Measurements from ENCODE around the gene LHPP.

The LHPP gene

DNA sequence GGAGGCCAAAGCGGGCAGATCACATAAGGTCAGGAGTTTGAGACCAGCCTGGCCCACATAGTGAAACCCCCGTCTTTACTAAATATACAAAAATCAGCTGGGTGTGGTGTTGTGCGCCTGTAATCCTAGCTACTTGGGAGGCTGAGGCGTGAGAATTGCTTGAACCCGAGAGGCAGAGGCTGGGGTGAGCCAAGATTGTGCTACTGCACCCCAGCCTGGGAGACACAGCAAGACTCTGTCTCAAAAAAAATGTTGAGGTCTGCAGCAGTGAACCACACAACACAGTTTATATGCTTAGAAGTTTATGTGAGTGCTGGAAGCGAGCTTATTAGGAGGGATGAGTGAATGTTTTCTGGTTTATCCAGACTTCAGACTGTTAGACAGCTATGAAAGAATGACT, 10.4 kb downstream of the LHPP start:
- no peak for DNase-seq (ENCODE audit: low spot score)

DNA sequence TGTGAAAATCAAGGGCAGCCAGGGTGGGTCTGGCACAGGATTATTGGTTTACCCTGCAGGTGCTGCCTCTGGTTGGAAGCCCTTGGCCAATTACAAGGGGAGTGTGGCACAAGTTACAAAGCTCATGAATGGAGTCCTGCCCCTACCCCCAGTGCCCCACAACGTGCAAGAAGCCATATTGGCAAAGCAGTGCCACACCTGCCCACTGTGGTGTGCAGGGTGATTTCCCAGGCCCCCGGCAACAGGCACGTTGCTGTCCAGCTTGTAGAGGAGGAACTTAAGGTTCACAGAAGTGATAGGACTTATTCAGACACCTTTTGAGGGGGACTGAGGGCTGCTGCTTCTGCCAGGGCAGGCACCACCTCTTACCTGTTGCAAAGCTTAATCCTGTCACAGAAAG, 11.4 kb downstream of the LHPP start:
- no peak for DNase-seq (ENCODE audit: low spot score)

DNA sequence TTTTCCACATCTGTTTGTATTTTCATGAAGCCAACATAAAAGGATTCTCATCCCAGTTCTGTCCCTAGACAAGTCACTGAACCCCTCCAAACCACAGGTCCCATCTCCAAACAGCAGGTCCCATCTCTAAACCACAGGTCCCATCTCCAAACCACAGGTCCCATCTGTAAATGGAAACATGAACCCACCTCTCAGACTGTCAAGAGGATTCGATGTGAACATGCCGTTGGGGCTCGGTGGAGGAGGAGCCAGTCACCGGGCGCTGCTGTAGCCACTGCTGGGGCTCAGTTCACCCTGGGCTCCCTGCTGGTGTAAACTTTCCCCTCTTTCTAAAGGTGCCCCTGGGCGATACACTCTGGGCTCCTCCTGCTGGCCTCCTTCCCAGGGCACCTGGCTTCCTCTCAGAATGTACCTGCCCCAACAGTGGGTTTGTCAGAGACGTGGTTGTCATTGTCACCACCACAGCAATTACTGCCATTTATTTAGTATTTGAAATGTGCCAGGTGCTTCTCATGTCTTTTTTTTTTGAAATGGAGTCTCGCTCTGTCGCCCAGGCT, 13.0 kb downstream of the LHPP start:
- no peak for DNase-seq (ENCODE audit: low spot score)

DNA sequence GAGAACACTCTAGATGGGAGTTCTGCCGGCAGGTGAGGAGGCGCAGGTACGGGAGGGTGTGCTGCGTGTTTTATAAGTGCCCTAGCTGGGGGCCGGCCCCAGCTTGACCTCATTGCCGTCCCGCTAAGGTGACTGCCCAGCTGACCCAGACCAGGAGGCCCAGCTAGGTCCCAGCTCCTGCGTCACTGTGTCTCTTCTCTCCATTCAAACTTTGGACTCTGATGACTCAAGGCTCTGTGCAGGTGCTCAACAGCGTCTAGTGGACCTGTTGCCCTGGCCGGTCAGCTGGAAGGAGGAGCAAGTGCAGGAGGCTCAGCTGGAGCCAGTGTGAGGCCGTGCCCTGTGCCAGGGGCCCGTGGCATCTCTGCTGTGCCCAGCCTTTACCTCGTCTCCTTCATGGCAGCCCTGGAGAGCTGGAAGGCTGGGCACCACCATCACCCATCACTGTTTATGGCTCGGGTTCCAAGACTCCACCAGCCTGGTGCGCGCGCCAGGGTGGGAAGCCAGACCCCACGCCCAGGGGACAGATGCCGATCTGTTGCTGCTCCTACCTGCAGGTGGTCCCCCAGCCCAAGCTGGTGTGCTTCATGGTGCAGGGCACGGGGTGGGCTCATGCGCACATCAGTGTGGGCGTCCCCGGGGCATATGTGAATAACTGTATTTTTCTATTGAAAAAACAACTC, 14.6 kb downstream of the LHPP start:
- DNase-seq (ENCODE audit: low spot score), result no peak

DNA sequence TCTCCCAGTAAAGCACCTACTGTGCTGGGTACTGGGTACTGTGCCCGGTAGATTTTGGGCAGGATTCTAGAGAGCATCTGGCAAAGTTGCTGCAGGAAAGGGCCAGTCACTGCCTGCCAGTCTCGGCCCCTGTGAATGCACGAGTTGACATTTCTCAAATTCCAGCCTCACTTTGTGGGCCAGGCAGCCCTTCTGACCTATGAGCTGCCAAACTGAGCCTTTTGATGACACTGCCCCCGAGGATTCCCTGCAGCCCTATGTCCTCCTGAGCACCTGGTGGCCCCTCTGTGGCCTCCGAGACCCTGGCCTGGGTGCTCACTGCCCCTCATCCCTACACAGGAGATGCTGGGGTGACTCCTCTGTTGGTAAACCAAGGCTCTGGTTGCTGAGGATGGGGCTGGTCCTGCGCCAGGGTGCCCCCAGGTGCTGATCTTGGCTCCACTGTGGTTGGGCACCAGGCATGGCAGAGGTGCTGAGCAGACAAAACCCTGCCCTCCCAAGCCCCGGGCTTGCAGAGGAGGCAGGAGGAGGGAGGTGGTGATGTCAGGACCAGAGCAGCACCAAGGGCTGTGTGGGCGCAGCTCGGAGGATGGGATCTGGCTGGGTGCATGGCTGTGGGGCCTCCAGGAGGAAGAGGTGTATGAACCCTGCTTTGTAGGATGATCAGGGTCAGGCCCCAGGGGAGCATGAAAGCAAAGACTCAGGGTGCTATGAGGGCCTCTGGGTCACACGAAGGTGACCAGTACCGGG, 16.2 kb downstream of the LHPP start:
- DNase-seq (ENCODE audit: low spot score), result no peak

DNA sequence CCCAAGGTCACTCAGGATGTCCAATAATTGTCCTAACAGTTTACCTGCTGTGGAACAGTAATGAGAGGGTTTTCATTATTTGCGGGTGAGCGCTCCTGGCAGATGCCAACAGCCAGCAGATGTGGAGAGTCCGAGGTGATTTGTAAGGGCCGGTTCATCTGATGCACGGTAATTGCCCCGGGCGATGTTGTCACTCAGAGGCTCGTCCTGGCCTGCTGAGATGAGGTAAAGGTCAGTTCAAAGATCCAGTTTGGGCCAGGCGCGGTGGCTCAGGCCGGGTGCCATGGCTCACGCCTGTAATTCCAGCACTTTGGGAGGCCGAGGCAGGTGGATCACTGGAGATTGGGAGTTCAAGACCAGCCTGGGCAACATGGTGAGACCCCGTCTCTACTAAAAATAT, 16.9 kb downstream of the LHPP start:
- no peak for DNase-seq (ENCODE audit: low spot score)

DNA sequence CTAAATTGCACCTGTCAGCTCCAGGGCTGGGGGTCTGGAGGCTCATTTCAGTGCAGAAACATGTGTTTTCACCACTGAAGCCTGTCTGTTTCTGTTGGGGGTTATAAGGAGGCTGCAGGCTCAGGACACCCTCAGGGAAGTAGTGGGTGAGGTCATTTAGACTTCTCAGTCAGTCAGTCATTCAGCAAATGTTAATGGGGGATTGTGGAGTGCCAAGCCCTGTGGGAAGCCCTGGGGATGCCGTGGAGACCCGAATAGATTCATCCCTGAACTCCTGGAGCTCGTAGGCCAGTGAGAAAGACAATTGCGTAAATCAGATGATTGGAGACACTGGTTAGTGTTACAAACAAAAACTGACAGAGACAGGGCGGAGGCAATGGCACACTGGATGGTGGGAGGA, 19.2 kb downstream of the LHPP start:
- DNase-seq (ENCODE audit: low spot score), result no peak

DNA sequence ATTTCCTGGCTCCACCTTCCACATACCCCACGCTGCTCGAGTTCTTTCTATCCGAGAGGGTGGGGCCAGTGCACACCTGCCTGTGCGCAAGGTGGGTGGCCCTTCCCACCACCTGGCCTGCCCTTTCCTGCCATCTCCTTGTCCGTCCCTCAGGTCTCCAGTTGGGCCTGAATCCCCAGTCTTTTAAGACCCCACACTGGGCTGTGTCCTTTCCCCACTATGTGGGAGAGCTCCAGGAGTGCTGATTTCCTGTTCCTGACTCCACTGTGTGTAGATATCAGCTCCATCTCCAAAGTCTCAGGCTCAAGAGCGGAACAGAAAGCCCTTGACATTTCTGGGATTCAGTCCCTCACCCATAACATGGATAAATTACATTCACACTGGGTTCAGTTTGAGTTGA, 20.1 kb downstream of the LHPP start:
- no peak for DNase-seq (ENCODE audit: low spot score)

DNA sequence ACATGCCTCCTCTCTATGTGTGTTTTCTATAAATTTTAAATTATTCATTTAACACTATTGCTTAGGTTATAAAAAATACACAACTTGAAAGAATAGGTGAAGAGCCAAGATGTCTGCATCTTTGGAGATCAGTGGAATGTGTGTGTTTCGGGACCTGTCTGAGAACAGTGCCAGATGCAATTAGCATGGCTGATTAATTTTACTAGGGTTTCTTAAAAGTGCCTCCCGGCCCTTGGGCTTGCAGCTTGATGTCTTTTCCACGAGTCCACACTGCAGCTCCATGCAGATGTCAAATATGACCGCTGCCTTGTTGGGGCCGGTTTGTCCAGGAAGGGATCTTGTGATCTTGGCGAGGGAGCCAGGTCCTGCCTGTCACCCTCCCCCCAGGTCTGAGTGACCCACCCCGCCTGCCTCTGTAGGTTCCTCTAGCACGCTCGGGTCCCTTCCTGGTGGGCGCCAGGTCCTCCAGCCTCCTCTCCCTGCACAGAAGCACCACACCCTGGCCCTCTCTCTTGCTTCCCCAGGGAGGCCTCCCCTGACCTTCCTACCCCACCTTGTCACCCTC, 20.7 kb downstream of the LHPP start:
- no peak for DNase-seq (ENCODE audit: low spot score)

DNA sequence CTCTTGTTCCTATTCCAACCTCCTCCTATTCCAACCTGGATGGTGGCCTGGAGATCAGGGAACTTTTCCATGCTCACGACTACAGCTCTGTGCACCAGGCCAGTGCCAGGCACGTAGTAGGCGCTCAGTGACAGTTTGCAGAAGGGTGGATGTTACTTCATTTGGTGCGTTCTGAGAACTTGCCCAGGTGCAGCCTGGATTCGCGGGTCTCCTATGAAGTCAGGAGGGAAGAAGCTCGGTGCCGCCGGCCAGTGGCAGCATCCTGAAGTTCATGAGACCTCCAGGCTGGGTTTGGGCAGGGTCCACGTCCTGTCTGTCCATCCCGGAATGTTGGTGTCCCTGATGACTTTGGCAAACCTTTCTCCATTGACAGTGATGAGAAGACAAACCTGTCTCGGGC, 21.3 kb downstream of the LHPP start:
- DNase-seq (ENCODE audit: low spot score), result no peak

DNA sequence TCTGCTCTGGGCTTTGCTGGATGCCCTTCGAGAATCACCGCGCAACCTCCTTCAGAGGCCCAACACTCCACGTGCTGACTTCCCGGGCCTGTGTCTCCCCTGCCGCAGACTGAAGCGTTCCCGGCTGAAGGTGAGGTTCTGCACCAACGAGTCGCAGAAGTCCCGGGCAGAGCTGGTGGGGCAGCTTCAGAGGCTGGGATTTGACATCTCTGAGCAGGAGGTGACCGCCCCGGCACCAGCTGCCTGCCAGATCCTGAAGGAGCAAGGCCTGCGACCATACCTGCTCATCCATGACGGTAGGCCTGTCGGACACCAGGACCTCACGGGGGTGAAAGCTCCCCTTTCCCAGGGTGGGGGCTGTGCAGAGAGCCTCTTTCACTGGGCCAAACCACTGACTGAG, 22.4 kb downstream of the LHPP start:
- no peak for DNase-seq (ENCODE audit: low spot score)

DNA sequence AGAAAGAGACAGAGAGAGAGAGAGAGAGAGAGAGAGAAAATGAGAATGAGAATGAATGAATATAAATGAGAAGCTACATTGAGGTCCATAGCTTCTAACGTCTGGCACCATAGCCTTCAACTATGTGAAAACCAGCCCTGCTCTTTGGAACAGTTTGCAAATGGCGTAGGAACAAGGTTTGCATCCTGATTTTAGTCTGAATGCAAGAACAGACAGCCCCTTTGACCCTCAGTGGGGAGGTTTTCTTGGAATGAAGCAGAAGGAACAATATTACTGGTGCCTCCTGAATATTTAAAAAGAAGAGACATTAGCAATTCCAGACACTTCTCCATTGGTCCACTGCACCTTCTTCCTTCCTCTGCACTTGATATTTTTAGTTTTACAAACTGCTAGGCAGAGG, 23.0 kb downstream of the LHPP start:
- DNase-seq (ENCODE audit: low spot score), result no peak

DNA sequence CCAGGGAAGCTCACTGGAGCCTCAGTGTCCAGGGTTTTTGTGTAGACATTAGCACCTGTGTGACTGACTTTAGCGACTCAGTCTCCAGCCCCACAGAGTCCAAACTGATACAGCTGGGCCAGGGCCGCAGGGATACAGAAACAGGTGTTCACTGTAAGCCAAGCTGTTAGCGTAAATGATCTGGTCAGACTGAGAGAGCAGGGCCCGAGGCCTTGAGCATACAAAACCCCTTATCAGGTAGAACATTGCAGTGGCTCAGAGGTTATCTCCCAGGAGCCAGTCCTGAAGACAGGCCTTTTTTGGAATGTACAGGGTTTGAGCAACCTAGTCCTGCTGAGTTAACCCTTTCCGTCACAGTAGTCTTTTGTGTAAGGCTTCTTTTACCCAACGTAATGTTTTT, 25.0 kb downstream of the LHPP start:
- peak; percentile 59 for DNase-seq (ENCODE audit: low spot score)

DNA sequence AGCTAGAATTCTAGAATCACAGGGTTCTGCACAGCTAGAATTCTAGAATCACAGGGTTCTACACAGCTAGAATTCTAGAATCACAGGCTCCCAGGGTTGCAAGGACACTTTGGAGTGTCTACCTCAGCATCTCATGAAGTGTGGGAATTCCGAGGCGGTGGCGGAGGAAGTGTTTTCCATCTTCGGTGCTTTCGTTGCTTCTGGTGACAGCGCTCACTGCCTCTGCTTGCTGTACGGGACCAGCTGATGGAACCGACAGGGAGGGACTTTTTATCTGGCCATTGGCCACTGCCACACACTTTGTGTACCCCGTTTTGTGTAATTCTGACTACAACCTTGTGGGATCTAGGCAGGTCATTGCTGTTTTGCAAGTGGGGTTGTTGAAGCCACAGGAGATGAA, 29.5 kb downstream of the LHPP start:
- DNase-seq (ENCODE audit: low spot score), result no peak

DNA sequence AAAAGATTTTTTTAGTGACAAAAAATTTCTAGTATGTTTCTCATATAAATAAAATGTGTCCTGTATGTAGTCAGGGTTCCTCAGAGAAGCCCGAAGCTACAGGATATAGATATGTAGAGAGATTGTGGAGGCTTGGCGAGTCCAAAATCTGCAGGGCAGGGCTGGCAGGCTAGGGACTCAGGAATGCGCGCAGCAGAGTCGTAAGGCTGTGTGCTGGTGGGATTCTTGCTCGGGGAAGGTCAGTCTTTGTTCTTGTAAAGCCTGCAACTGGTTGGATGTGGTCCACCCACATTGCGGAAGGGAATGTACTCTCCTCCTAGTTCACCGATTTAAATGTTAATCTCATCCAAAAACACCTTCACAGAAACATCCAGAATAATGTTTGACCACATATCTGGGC, 30.6 kb downstream of the LHPP start:
- no peak for DNase-seq (ENCODE audit: low spot score)

DNA sequence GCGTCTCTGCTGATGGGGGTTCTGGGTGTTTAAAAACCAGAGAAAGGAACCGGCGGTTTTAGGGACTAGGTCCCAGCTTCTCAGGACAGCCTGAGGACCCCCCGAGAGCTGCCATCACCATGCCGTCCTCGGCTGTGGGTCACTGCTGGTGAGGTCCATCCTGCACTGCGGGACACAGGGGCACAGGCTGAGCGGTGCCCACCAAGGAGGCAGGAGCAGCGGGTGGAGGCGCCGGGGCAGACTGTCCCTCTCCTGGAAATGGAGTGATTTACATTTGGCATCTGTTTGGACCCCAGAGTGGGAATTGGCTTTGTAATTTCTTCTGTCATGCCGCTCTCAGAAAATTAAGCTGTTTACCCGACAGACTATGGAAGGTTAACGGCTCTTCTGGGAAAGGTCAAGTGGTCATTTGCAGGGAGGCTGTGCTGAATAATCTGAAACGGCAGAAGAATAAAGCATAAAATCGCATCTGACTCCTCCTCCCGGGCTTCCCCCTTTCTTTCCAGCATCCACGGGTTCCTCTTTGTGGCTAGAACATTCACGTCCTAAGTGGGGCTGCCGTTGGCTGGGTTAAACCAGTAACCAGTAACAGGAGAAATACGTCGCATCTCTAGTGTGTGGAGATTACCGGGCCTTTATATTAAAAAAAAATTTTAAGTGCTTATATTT, 31.7 kb downstream of the LHPP start:
- DNase-seq (ENCODE audit: low spot score), result no peak

DNA sequence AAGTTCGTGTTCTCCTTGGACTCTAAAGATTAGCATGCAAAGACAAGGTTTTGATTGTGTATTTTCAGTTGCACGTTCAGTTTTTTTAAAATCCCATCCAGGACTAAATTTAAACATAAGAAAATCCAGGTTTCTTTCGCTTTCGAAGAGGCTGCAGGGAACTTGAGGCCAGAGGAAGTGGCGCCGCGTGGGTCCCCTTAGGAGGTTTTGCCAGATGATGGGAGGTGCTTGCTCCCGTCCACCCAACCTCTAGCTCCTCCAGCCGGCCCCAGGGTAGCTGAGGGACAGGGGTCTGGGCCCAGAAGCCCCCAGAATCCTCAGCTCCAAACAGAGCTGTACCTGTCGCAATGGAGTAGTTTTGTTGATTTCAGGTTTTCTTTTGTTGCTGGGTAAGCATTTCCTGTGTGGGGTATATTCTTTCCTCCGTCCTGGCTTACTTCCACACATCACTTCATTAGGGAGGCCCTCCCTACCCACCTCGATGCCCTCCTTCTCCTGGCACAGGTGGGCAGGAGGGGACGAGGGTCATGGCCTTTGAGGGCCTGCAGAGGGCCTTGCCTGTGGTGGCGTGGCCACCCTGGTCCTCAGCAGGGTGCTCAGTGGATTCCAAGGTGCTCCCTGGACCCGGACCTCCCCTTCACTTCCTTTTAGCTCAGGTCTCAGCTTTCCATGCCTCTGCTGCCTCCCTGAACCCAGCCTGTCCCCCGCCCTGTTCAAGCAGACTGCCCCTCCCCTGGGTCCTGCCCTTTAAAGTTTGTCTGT, 32.6 kb downstream of the LHPP start:
- DNase-seq (ENCODE audit: low spot score), result no peak

DNA sequence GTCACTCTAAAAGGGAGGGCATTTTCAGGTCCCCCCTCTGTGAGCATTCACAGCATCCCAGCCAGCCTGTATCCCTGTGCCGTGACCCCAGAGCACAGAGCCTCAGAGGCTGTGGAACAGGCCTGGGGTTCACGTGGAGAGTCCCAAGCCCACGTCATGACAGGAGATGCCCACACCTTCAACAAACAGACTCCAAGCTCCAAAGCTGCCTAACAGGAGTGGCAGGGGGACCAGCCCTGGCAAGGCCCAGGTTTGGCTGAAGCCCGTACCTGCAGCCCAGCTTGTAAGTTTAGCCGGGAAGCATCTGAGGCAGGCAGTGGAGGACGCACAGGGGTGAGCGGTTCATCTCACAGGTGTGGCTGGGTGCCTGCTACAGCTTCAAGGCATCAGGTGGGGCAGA, 33.5 kb downstream of the LHPP start:
- no peak for DNase-seq (ENCODE audit: low spot score)

DNA sequence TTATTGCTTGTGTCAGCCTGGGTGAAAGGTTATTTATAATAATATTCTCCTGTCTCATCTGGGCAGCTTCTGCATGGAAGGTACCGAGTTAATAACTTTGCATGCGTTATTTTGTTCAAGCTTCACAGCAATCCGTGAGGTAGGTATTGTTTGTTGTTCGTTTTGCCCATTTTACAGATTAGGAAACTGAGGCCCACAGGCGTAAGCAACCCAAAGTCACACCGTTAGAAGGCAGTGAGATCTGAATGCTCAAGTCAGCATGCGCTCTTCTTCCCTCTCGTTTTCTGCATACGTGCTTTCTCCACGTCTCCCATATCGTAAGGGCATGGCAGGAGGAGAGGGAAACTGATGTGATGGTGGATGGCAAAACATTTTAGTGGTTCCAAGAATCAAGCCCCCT, 34.1 kb downstream of the LHPP start:
- DNase-seq (ENCODE audit: low spot score), result no peak

DNA sequence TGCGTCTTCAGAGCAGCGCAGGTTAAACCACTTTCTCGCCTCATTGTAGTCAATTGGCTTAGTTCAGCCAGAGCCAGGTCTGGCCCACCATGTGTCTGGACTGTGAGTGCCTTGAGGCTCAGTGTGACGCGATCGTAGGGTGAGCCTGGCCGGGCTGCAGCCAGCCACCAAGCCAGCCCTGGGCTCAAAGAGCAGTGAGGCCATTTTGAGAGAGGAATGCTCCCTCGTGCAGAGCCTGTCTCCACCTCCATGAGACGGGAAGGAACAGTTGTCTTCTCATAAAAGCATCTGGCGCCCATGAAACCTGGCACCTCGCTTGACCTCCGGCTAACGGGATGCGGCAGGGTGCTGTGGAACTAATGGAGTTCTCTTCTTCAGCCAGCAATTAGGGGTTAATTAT, 34.5 kb downstream of the LHPP start:
- DNase-seq (ENCODE audit: low spot score), result no peak

DNA sequence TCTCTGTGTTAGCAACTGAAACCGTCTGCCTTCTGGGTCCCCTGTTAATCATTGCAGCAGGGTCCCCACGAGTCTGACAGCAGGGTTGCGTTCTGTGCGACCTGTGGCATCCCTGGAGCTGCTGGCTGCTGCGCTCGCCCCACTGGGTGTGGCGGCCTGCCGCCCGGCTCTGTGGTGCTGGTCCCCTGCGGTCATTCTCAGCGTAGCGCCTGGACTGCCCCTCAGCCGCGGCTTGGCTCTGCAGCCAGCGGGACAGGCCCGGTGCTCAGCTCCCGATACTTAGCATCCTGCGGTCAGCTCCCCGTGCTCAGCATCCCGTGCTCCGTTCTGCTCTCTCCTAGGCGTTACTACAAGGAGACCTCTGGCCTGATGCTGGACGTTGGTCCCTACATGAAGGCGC, 35.0 kb downstream of the LHPP start:
- no peak for DNase-seq (ENCODE audit: low spot score)
